WTC11 (cell line): ENCODE measurements around the gene DNAJC15.
"Not testable (repeated sequence)": the region's sequence is repeated elsewhere in the genome, so short reads cannot be mapped to it uniquely, and the experiment has no call there.

Experiments
- CREB1 ChIP-seq: sonication (generic); formaldehyde crosslinking; IDR thresholded peaks from 2 replicates; pipeline ENCODE4 v1.8.0; 2023; ENCODE audit warnings: mild to moderate bottlenecking, missing genetic modification reagents
- CREM ChIP-seq: sonication (generic); formaldehyde crosslinking; IDR thresholded peaks from 2 replicates; pipeline ENCODE4 v1.8.1; 2022; ENCODE audit warnings: mild to moderate bottlenecking, missing genetic modification reagents, moderate library complexity
- CTCF ChIP-seq: fragments of 200-600 bp; IDR thresholded peaks from 2 replicates; pipeline ENCODE4 v1.8.0; 2022; ENCODE audit warnings: antibody characterized with exemption
- FOXJ3 ChIP-seq: sonication (generic); formaldehyde crosslinking; IDR thresholded peaks from 2 replicates; pipeline ENCODE4 v1.9.0; 2021; ENCODE audit warnings: missing genetic modification reagents, mild to moderate bottlenecking, borderline replicate concordance
- FOXP4 ChIP-seq: sonication (generic); formaldehyde crosslinking; IDR thresholded peaks from 2 replicates; pipeline ENCODE4 v1.8.0; 2022; ENCODE audit warnings: mild to moderate bottlenecking, missing genetic modification reagents
- RELA ChIP-seq: sonication (generic); formaldehyde crosslinking; IDR thresholded peaks from 2 replicates; pipeline ENCODE4 v1.8.1; 2022; ENCODE audit warnings: missing genetic modification reagents, mild to moderate bottlenecking, borderline replicate concordance
- ZBTB43 ChIP-seq: sonication (generic); formaldehyde crosslinking; IDR thresholded peaks from 2 replicates; pipeline ENCODE4 v1.8.1; 2023; ENCODE audit warnings: mild to moderate bottlenecking, missing genetic modification reagents

- not testable (repeated sequence) for TF ChIP-seq CTCF; CREM (CRISPR knock-in tag); FOXP4; RELA; CREB1 (CRISPR knock-in tag); FOXJ3 (CRISPR knock-in tag); ZBTB43 (CRISPR knock-in tag)
Observed at GRCh38 chr13:43045302-43045773, 22.0 kb downstream of the DNAJC15 start.
